ENCODE measurements around the gene AVL9.

AVL9 gene

GRCh38 chr7:32579776-32580175 is 84.5 kb downstream of the AVL9 start:
- H2AFZ ChIP-seq (ENCODE audit: low read depth, low read length, severe bottlenecking): no peak overlapping the region
- no peaks in the 10 kb centered on the region; the same call in 1 of the 2 replicates for H3F3A ChIP-seq (ENCODE audit: insufficient read depth)
- H4K20me1 ChIP-seq (ENCODE audit: low read depth, low read length): peaks cover 3% of the 10 kb centered on the region; the same call in 1 of the 2 replicates
- peaks cover 66% of the 10 kb centered on the region for H3K36me3 ChIP-seq (ENCODE audit: low read length)
- H3K9me2 ChIP-seq (replicated peaks; ENCODE audit: insufficient read depth, low read length): no peaks in the 10 kb centered on the region
- no peak overlapping the region for H3K4me2 ChIP-seq (ENCODE audit: low read depth, low read length, poor library complexity, severe bottlenecking)
- H3K4me3 ChIP-seq (ENCODE audit: insufficient read depth, low read length, poor library complexity, severe bottlenecking): no peak overlapping the region
- TF ChIP-seq EZH2phosphoT487 (conservative IDR thresholded peaks at IDR 0.05; ENCODE audit: low read length) (no peak), CTCF (IDR thresholded peaks at IDR 0.05; ENCODE audit: insufficient read depth, low read length, poor library complexity, severe bottlenecking) (no peak)
- no peaks in the 10 kb centered on the region for H3K27me3 ChIP-seq (ENCODE audit: low read length)
- H3K9me3 ChIP-seq (ENCODE audit: insufficient read depth, low read length): no peaks in the 10 kb centered on the region
- H3K79me2 ChIP-seq (ENCODE audit: insufficient read depth, low read length): no peaks in the 10 kb centered on the region
- no peak overlapping the region for H3K9ac ChIP-seq (ENCODE audit: low read length)
- no peak overlapping the region for H3K27ac ChIP-seq (ENCODE audit: low read depth, low read length)

- H3K27me3 ChIP-seq (ENCODE audit: low read length): no peaks in the 10 kb centered on the region
- H3F3A ChIP-seq (ENCODE audit: insufficient read depth): no peaks in the 10 kb centered on the region; the same call in 1 of the 2 replicates
- no peak overlapping the region for H2AFZ ChIP-seq (ENCODE audit: low read depth, low read length, severe bottlenecking)
- no peak overlapping the region for H3K9ac ChIP-seq (ENCODE audit: low read length)
- H3K27ac ChIP-seq (ENCODE audit: low read depth, low read length): no peak overlapping the region
- H4K20me1 ChIP-seq (ENCODE audit: low read depth, low read length): peaks cover 3% of the 10 kb centered on the region; the same call in 1 of the 2 replicates
- no peaks in the 10 kb centered on the region for H3K79me2 ChIP-seq (ENCODE audit: insufficient read depth, low read length)
- TF ChIP-seq EZH2phosphoT487 (conservative IDR thresholded peaks at IDR 0.05; ENCODE audit: low read length): no peak
- no peak overlapping the region for H3K4me2 ChIP-seq (ENCODE audit: low read depth, low read length, poor library complexity, severe bottlenecking)
- H3K9me2 ChIP-seq (replicated peaks; ENCODE audit: insufficient read depth, low read length): no peaks in the 10 kb centered on the region
- no peak overlapping the region for H3K4me3 ChIP-seq (ENCODE audit: insufficient read depth, low read length, poor library complexity, severe bottlenecking)
- H3K36me3 ChIP-seq (ENCODE audit: low read length): peaks cover 65% of the 10 kb centered on the region
- H3K9me3 ChIP-seq (ENCODE audit: insufficient read depth, low read length): no peaks in the 10 kb centered on the region
These were observed 85.4 kb downstream of the AVL9 start for GRCh38 chr7:32580646-32581045.

- no peaks in the 10 kb centered on the region for H3K27me3 ChIP-seq (ENCODE audit: low read length)
- no peaks in the 10 kb centered on the region for H3K79me2 ChIP-seq (ENCODE audit: insufficient read depth, low read length)
- no peak overlapping the region for H3K4me3 ChIP-seq (ENCODE audit: insufficient read depth, low read length, poor library complexity, severe bottlenecking)
- H2AFZ ChIP-seq (ENCODE audit: low read depth, low read length, severe bottlenecking): no peak overlapping the region
- TF ChIP-seq CTCF (IDR thresholded peaks at IDR 0.05; ENCODE audit: insufficient read depth, low read length, poor library complexity, severe bottlenecking) (no peak), EZH2phosphoT487 (conservative IDR thresholded peaks at IDR 0.05; ENCODE audit: low read length) (no peak)
- H3K27ac ChIP-seq (ENCODE audit: low read depth, low read length): no peak overlapping the region
- H3F3A ChIP-seq (ENCODE audit: insufficient read depth): no peaks in the 10 kb centered on the region; the same call in 1 of the 2 replicates
- H4K20me1 ChIP-seq (ENCODE audit: low read depth, low read length): peaks cover 3% of the 10 kb centered on the region; the same call in 1 of the 2 replicates
- no peak overlapping the region for H3K4me2 ChIP-seq (ENCODE audit: low read depth, low read length, poor library complexity, severe bottlenecking)
- no peaks in the 10 kb centered on the region for H3K9me3 ChIP-seq (ENCODE audit: insufficient read depth, low read length)
- H3K9ac ChIP-seq (ENCODE audit: low read length): no peak overlapping the region
- no peaks in the 10 kb centered on the region for H3K9me2 ChIP-seq (replicated peaks; ENCODE audit: insufficient read depth, low read length)
- peaks cover 60% of the 10 kb centered on the region for H3K36me3 ChIP-seq (ENCODE audit: low read length)
These were observed 86.7 kb downstream of the AVL9 start for GRCh38 chr7:32582036-32582435.

- Histone ChIP-seq H3K4me2 (ENCODE audit: low read depth, low read length, poor library complexity, severe bottlenecking) (no peak overlapping the region), H3F3A (ENCODE audit: insufficient read depth) (no peaks in the 10 kb centered on the region; the same call in 1 of the 2 replicates), H3K9ac (ENCODE audit: low read length) (no peak overlapping the region), H3K4me3 (ENCODE audit: insufficient read depth, low read length, poor library complexity, severe bottlenecking) (no peak overlapping the region), H3K9me3 (ENCODE audit: insufficient read depth, low read length) (no peaks in the 10 kb centered on the region), H3K9me2 (replicated peaks; ENCODE audit: insufficient read depth, low read length) (no peaks in the 10 kb centered on the region), H3K79me2 (ENCODE audit: insufficient read depth, low read length) (no peaks in the 10 kb centered on the region), H4K20me1 (ENCODE audit: low read depth, low read length) (peaks cover 3% of the 10 kb centered on the region; the same call in 1 of the 2 replicates), H2AFZ (ENCODE audit: low read depth, low read length, severe bottlenecking) (no peak overlapping the region), H3K27me3 (ENCODE audit: low read length) (no peaks in the 10 kb centered on the region), H3K36me3 (ENCODE audit: low read length) (peaks cover 52% of the 10 kb centered on the region), H3K27ac (ENCODE audit: low read depth, low read length) (no peak overlapping the region)
- no peak for TF ChIP-seq EZH2phosphoT487 (conservative IDR thresholded peaks at IDR 0.05; ENCODE audit: low read length)
- TF ChIP-seq CTCF (IDR thresholded peaks at IDR 0.05; ENCODE audit: insufficient read depth, low read length, poor library complexity, severe bottlenecking): no peak
These were observed 88.5 kb downstream of the AVL9 start for GRCh38 chr7:32583791-32584190.
